CD4-positive, alpha-beta T cell (primary cell): Measurements from ENCODE around the gene SPATA13. TPM values are rescaled to one million over a fixed set of nuclear protein-coding genes. Genes with fewer than 3 reads are reported as not detected.

ENCODE experiments used
- ATAC-seq: fragments of 200-7000 bp; cut with Tn5 transposase; one replicate; pipeline ENCODE4 v1.10.0; 2022; ENCODE audit warnings: mild to moderate bottlenecking; ENCODE audit not compliant: poor library complexity
- CTCF ChIA-PET: fragments of 350-600 bp; sonication (Branson Sonifier 250); formaldehyde crosslinking; loops from one replicate; lab custom pipeline; 2021; ENCODE audit warnings: antibody characterized with exemption, inconsistent platforms; lab: Charles Lee
- POLR2A ChIA-PET: fragments of 350-600 bp; sonication (Branson Sonifier 250); formaldehyde crosslinking; loops from one replicate; lab custom pipeline; 2021; ENCODE audit warnings: antibody characterized with exemption, inconsistent platforms; lab: Charles Lee
- DNase-seq, 14 experiments: peaks; one replicate each; pipeline ENCODE4 v3.0.0-alpha.2; 2013 to 2020; ENCODE audit warnings: mixed read lengths in 2 of 14
- H3K27ac ChIP-seq, 2 donors: one replicate each; pipeline versions ENCODE4 v1.5.1 to v1.7.0; 2013; ENCODE audit warnings: low read length in 2 of 2, low read depth in 1 of 2, mild to moderate bottlenecking in 1 of 2
- H3K27me3 ChIP-seq, 2 experiments: 1 replicate in 1 of 2; 2 replicates in 1 of 2; pipeline versions ENCODE4 v1.6.1 to v1.7.0; 2013; ENCODE audit warnings: low read length in 2 of 2, control low read depth in 1 of 2, mild to moderate bottlenecking in 1 of 2, moderate library complexity in 1 of 2; ENCODE audit not compliant: insufficient read depth in 2 of 2, control insufficient read depth in 1 of 2
- H3K36me3 ChIP-seq: one replicate; pipeline ENCODE4 v1.6.1; 2013; ENCODE audit warnings: low read length, control low read depth; ENCODE audit not compliant: insufficient read depth
- H3K4me1 ChIP-seq: one replicate; pipeline ENCODE4 v1.6.1; 2013; ENCODE audit warnings: low read length, control low read depth; ENCODE audit not compliant: insufficient read depth
- H3K4me3 ChIP-seq: one replicate; pipeline ENCODE4 v1.5.1; 2013; ENCODE audit warnings: mild to moderate bottlenecking, low read length, moderate library complexity
- H3K9me3 ChIP-seq, 2 experiments: 1 replicate in 1 of 2; 2 replicates in 1 of 2; pipeline versions ENCODE4 v1.6.1 to v1.7.0; 2013; ENCODE audit warnings: low read length in 2 of 2, mild to moderate bottlenecking in 2 of 2, control low read depth in 1 of 2, moderate library complexity in 1 of 2; ENCODE audit not compliant: control insufficient read depth in 1 of 2, insufficient read depth in 1 of 2
- H3K27ac Mint-ChIP-seq: one replicate; pipeline ENCODE4 v1.8.0; 2020; ENCODE audit warnings: mixed read lengths
- H3K27me3 Mint-ChIP-seq: one replicate; pipeline ENCODE4 v1.8.0; 2021; ENCODE audit warnings: mixed read lengths
- H3K36me3 Mint-ChIP-seq: one replicate; pipeline ENCODE4 v1.8.0; 2021; ENCODE audit warnings: low read depth, mixed read lengths
- H3K4me1 Mint-ChIP-seq: one replicate; pipeline ENCODE4 v1.8.0; 2021; ENCODE audit warnings: low read depth, mixed read lengths
- H3K4me3 Mint-ChIP-seq: one replicate; pipeline ENCODE4 v1.8.0; 2020; ENCODE audit warnings: mild to moderate bottlenecking, mixed read lengths
- H3K9me3 Mint-ChIP-seq: one replicate; pipeline ENCODE4 v1.8.0; 2020; ENCODE audit warnings: mixed read lengths
- CTCF ChIP-seq: fragments of 200-600 bp; IDR thresholded peaks from one replicate; pipeline ENCODE4 v1.8.0; 2022; ENCODE audit warnings: antibody characterized with exemption, mild to moderate bottlenecking
- intact Hi-C, 2 experiments: fragments of 100-400 bp; cut with DNase I in 1 of 2; cut with micrococcal nuclease in 1 of 2; formaldehyde crosslinking; loops; one replicate each; pipeline versions ENCODE4 v1.15.1 to v1.9.0; 2023 to 2025; cut with DNase I, micrococcal nuclease
- total RNA-seq, 174 experiments: library from RNA in 2 of 174; stranded (reverse) in 2 of 174; gene quantifications; one replicate each; pipeline ENCODE4 v1.2.3 and lab custom pipeline; 2021 to 2026

The SPATA13 gene
- total RNA-seq, 2 experiments from 2014 or later = 87.7 to 94.6 TPM

DNA sequence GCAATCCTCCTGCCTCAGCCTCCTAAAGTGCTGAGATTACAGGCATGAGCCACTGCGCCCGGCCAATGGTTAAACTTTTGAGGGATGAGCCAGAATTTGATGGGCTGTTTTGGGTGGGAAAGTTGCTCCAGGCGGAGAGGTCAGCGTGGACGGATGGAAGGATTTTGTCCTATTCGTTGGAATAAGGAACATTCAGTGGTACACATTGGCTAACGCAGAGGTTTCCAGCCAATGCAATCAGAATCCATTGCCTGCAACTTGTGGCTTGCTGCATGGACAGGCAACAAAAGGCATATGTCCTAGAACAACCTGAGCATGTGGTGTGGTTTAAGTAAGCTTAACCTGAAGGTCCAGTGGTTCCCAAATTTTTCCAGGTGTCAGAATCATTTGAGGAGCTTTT lies 113.4 kb downstream of the SPATA13 start:
- peaks cover 14% of the 10 kb centered on the region for H3K36me3 ChIP-seq
- no peak for ATAC-seq
- H3K4me3 ChIP-seq = no peak overlapping the region
- no peak for TF ChIP-seq CTCF
- peaks cover 86% of the 10 kb centered on the region for H3K4me1 ChIP-seq
- no peak for DNase-seq
- Mint-ChIP-seq H3K4me3 (peak overlapping the region; percentile 80), H3K27me3 (peaks cover 5% of the 10 kb centered on the region), H3K4me1 (peaks cover 94% of the 10 kb centered on the region), H3K36me3 (peaks cover 38% of the 10 kb centered on the region), H3K9me3 (no peaks in the 10 kb centered on the region), H3K27ac (peak overlapping the region; percentile 97)
- POLR2A ChIA-PET = interaction anchor here (0.8 to 15.8 kb wide), 4 partner anchors 9 to 45 kb away, joined by 3 to 596 read pairs (median 20); no protein-coding TSS in a partner anchor
- no peaks in the 10 kb centered on the region for H3K27me3 ChIP-seq
- H3K27ac ChIP-seq = peak overlapping the region; percentile 92 to 99
- CTCF ChIA-PET = interaction anchor here (1.4 to 1.9 kb wide), 6 partner anchors 9 to 46 kb away, joined by 3 to 11 read pairs (median 8); no protein-coding TSS in a partner anchor
- intact Hi-C loops = loop anchor here (1.0 to 10.0 kb wide), 3 partner anchors 9 to 1011 kb away; partner anchors contain the start of genes MTMR6 (in 1 of the 2) and SPATA13 (in 1 of the 2)
- no peaks in the 10 kb centered on the region for H3K9me3 ChIP-seq

DNA sequence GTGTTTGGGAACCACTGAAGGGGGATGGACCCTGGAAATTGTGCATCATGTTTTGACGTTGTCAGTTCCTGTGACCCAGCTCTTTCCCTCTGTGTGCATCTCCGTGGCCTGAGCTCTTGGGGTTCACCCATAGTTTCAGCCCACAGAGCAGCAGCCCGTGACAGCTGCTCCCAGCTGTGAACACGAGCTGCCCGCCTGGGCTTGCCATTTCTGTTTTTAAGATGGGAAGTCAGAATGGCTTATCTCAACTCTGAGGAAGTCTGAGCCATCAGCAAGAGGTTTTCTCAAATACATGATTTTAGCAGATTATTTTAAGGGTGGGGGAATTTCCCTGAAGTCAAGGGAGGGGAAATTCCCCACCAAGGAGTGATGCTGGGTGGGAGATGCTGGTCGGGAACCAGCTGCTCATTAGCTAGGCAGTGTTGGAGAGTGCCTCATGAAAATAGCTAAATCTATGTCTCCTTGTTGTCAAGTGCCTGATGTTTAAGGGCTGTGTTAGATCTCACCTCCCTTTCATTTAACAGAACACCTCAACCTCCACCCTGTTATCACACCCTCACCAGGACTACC lies 114.0 kb downstream of the SPATA13 start:
- ChIA-PET POLR2A (interaction anchor here (0.7 to 15.8 kb wide), 6 partner anchors 10 to 237 kb away, joined by 3 to 596 read pairs (median 5); no protein-coding TSS in a partner anchor), CTCF (interaction anchor here (1.3 to 1.9 kb wide), 6 partner anchors 9 to 46 kb away, joined by 3 to 11 read pairs (median 8); no protein-coding TSS in a partner anchor)
- Mint-ChIP-seq H3K27ac (peak overlapping the region; percentile 97), H3K4me1 (peaks cover 96% of the 10 kb centered on the region), H3K36me3 (peaks cover 44% of the 10 kb centered on the region), H3K4me3 (peak overlapping the region; percentile 80), H3K9me3 (no peaks in the 10 kb centered on the region), H3K27me3 (peaks cover 5% of the 10 kb centered on the region)
- Histone ChIP-seq H3K4me3 (no peak overlapping the region), H3K9me3 (no peaks in the 10 kb centered on the region), H3K36me3 (peaks cover 16% of the 10 kb centered on the region), H3K27ac (peak overlapping the region; percentile 92 to 99), H3K27me3 (no peaks in the 10 kb centered on the region), H3K4me1 (peaks cover 86% of the 10 kb centered on the region)
- ATAC-seq = peak; percentile 19
- DNase-seq = peak in 12 of 14 experiments; percentile 25 to 93 (median 51)
- no peak for TF ChIP-seq CTCF
- intact Hi-C loops = loop anchor here (5.0 to 10.0 kb wide), 2 partner anchors 112 to 1010 kb away; partner anchors contain the start of genes MTMR6 (in 1 of the 2) and SPATA13 (in 1 of the 2)

- DNase-seq (no peak), ATAC-seq (no peak)
- Histone ChIP-seq H3K4me3 (no peak overlapping the region), H3K4me1 (peaks cover 87% of the 10 kb centered on the region), H3K9me3 (no peaks in the 10 kb centered on the region), H3K27ac (peak overlapping the region; percentile 92 to 99), H3K27me3 (no peaks in the 10 kb centered on the region), H3K36me3 (peaks cover 21% of the 10 kb centered on the region)
- peak overlapping the region; percentile 97 for H3K27ac Mint-ChIP-seq
- ChIA-PET POLR2A (interaction anchor here (0.7 to 15.8 kb wide), 4 partner anchors 10 to 237 kb away, joined by 3 to 596 read pairs (median 18); no protein-coding TSS in a partner anchor), CTCF (interaction anchor here (1.3 to 1.9 kb wide), 6 partner anchors 10 to 47 kb away, joined by 3 to 11 read pairs (median 8); no protein-coding TSS in a partner anchor)
- H3K27me3 Mint-ChIP-seq = peaks cover 5% of the 10 kb centered on the region
- intact Hi-C loops = loop anchor here in 1 of 2 experiments (10.0 kb wide), 1 partner anchor 1010 kb away; the partner anchor contains the start of gene MTMR6
- H3K4me3 Mint-ChIP-seq = peak overlapping the region; percentile 80
- peaks cover 97% of the 10 kb centered on the region for H3K4me1 Mint-ChIP-seq
- no peak for TF ChIP-seq CTCF
- H3K9me3 Mint-ChIP-seq = no peaks in the 10 kb centered on the region
- H3K36me3 Mint-ChIP-seq = peaks cover 46% of the 10 kb centered on the region
Observed at GRCh38 chr13:24275041-24275440, 114.5 kb downstream of the SPATA13 start.
